Transverse colon (tissue), 3 donors: Measurements from ENCODE around the gene IDI2.

Experiments
- CTCF ChIP-seq, 5 experiments: fragments of 200-600 bp in 3 of 5; fragments of 450-650 bp in 2 of 5; sonication (generic) in 3 of 5; IDR thresholded peaks; 1 replicate in 2 of 5; 2 replicates in 3 of 5; pipeline ENCODE4 v1.5.1; 2016 to 2017; ENCODE audit warnings: antibody characterized with exemption in 5 of 5, inconsistent platforms in 3 of 5, mild to moderate bottlenecking in 2 of 5, moderate library complexity in 1 of 5
- EP300 ChIP-seq: sonication (generic); formaldehyde crosslinking; IDR thresholded peaks from one replicate; pipeline ENCODE4 v1.6.1; 2017; ENCODE audit warnings: antibody characterized with exemption, low read depth

- TF ChIP-seq CTCF (IDR thresholded peaks at IDR 0.05) (no peak), EP300 (no peak)
Measured at GRCh38 chr10:1011696-1012095, 14.0 kb downstream of the IDI2 start.
